NCI-H774 (cell line): ENCODE measurements around the gene ABO.
"Not testable (repeated sequence)": the region's sequence is repeated elsewhere in the genome, so short reads cannot be mapped to it uniquely, and the experiment has no call there.

ENCODE experiments used
- DNase-seq: peaks from one replicate; lab custom pipeline; 2025; lab: John Stamatoyannopoulos, UW

The ABO gene

GRCh38 chr9:133262226-133262625 lies 12.8 kb downstream of the ABO start:
- no peak for DNase-seq

- DNase-seq: no peak
Observed at GRCh38 chr9:133261753-133262120, 13.3 kb downstream of the ABO start.

DNA sequence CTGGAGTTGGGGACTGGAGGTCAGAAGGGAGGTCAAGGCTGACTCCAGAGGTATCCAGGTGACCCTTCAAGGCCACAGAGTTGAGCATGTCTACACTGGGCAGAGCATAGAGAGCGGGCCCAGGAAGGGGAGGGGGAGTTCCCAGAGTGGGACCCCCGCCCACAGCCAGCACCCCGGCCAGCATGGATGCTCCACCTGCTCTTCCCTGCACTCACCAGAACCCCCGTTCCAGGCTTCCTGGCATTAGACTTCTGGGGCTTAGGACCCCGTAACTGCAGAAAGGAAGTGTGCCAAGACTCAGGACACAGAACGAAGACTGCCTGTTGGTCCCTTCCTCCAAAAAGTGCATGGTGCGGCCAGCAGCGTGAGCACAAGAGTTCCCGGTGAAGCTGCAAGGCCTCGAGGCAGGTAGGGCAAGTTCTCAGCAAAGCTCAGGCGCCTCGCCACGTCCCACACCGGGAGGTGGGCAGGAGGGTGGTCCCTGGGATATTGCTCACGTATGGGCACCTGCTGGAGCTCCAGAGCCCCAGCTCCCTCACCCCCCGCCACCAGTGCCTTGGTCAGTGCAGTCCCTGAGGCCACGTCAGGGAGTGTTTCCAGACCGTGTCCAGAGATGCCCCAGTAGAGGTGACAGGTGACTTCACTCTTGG lies 13.8 kb downstream of the ABO start:
- no peak for DNase-seq

GRCh38 chr9:133260334-133261102 lies 14.5 kb downstream of the ABO start:
- DNase-seq: no peak

GRCh38 chr9:133258061-133259015 lies 16.7 kb downstream of the ABO start:
- no peak for DNase-seq

DNA sequence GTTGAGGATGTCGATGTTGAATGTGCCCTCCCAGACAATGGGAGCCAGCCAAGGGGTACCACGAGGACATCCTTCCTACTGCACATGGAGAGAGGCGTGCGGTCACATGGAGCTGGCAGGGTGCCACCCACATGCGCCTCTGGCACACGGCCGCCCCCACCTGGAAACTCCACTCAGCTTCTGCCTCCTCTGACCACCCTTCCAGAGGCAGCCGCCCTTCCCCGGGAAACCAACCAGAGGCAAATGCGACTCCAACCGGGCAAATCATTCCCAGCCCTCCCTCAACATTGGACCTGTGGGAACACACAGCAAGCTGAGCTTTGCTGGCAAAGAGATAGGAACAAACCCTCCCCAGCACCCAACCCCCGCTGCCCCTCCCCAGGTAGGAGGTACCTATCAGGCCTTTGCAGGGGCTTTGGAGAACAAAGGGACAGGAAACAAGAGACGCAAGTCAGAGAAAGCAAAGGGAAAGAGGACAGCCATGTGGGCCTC lies 17.5 kb downstream of the ABO start:
- DNase-seq: no peak

DNA sequence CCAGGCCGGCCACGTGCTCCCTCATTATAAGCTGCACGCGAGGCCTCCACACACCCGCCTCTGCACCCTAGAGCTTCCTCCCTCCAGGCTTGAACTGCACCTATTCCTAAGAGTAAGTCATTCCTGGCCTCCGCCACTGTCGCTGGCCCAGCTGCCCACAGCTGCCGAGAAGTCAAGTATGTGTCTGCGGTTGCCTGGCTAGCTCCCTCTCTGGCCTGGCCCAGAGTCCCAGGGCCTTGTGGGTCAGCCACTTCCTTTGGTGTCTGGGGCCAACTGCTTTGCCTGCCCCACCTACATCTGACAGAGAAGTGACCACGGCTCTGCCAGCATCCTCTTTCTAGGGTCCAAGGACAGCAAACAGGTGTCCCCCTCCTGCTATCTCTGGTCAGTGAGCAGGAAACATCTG lies 18.3 kb downstream of the ABO start:
- no peak for DNase-seq

GRCh38 chr9:133256136-133256461 lies 18.9 kb downstream of the ABO start:
- DNase-seq: no peak

DNA sequence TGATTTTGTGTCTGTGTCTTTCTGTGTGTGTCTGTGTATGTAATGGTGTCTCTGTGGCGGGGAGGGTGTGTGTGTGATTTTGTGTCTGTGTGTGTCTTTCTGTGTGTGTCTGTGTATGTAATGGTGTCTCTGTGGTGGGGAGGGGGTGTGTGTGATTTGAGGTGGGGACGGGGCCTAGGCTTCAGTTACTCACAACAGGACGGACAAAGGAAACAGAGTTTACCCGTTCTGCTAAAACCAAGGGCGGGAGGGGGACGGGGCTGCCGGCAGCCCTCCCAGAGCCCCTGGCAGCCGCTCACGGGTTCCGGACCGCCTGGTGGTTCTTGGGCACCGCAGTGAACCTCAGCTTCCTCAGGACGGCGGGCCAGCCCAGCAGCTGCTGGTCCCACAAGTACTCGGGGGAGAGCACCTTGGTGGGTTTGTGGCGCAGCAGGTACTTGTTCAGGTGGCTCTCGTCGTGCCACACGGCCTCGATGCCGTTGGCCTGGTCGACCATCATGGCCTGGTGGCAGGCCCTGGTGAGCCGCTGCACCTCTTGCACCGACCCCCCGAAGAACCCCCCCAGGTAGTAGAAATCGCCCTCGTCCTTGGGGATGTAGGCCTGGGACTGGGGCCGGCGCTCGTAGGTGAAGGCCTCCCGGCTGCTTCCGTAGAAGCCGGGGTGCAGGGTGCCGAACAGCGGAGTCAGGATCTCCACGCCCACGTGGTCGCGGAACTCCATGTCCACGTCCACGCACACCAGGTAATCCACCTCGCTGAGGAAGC lies 19.4 kb downstream of the ABO start:
- DNase-seq: no peak

DNA sequence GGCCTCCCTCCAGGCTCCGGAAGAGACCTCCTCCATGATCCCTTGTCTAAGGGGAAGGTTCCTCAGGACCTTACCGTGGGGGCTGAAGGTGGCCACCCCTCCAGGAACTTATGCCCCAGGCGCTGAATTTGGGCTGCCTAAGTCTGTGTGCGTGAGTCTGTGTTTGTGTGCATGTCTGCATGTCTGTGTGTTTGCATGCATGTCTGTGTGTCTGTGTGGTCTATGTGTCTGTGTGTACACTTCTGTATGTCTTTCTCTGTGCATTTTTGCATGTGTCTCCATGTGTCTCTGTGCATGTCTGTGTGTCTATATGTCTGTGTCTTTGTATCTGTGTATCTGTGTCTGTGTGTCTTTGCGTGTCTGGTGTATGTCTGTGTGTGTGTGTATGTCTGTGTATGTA lies 20.5 kb downstream of the ABO start:
- no peak for DNase-seq

- no peak for DNase-seq
Observed at GRCh38 chr9:133253268-133253667, 21.7 kb downstream of the ABO start.

DNA sequence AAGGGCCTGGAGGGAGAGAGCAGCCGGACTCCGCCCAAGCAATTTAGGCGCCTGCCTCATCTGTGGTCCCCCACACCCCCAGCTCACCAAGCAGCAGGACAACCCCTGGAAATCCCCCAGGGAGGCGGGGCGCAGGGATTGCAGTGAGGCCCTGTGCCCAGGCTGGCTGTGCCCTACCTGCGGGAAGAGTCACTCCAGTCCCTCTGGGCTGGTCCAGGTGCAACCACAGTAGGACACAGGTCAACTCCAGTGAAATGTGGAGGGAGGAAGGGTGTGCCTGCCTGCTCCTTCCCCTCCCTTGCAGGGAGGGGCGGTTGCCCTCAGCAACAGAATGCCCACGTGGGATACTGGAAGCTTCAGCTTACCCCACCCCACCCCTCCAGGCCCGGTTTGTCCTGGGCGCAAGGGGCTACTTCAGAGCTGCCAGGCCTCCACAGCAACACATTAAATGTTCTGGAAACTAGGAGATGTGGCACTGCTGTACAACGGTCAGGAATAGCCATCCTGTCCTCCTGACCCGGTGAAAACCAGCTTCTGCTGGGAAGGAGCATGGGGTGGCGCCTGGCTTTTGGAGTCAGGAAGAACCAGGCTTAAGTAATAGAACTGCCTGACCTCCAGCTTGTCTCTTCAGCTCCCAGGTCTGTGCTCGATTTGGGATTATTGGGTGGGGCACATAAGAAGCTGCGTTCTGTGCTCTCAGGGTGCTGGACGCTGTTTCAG lies 22.5 kb downstream of the ABO start:
- DNase-seq: no peak

DNA sequence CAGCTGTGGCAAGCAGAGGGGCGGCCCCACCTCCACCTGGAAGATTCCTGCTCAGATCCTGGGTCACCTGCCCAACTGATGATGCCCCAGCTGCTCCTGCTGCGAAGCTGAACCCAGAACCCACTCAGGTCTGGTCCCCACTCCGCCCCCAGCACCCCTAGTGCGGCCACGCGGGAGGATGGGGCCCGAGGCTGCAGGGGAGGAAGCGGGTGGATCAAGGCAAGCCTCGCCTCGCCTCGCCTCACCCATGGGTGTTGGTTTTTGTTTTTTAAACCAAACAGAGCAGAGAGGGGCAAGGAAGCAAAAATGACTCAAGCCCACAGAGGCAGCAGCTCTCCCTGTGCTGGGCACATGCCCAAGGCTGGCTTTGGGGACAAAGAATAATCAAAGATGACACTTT lies 23.2 kb downstream of the ABO start:
- no peak for DNase-seq

GRCh38 chr9:133251221-133251620 lies 23.8 kb downstream of the ABO start:
- not testable (repeated sequence) for DNase-seq

- no peak for DNase-seq
Observed at GRCh38 chr9:133250741-133251170, 24.2 kb downstream of the ABO start.

DNA sequence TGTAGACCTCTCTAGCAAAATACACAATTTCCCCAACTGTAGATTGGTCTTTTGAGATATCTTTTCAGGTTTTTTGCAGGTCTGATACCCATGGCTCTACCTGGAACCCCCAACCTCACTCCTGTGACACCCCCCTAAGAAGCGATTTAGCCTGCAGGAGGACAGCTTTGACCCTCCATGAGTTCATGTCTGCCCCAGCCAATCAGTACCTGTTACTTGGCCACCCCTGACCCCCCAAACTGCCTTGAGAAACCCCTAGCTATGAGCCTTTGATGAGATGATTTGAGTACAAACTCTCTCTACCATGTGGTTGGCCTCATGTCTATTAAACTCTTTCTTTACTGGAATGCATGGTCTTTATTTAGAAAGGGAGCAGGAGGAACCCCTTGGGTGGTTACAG lies 25.7 kb downstream of the ABO start:
- DNase-seq: no peak

DNA sequence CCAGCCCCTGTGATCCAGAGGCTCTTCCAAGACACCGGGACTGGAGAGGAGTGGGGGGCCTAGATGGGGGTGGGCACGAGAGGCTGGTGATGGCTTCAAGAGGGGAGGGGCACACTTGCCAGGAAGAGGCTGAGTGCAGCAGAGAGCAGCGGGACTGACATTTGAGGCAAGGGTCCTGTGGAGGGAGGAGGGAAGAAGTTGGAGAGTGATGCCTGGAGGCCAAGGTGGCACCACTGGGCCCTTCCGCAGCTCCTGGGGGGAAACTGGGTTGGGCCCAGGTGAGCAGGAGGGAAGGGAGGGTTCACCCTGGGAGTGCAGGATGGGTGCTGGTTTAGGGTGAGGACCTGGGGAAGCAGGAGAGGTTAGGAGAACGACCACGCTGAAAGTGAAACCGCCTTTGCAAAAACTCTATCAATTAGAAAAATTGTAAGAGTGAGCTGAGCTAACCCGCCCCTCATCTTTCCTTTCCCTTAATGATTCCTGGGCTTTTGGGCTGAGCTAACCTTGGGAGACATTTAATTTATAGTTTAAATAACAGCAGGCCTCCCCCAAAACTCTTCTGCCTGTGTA lies 26.2 kb downstream of the ABO start:
- no peak for DNase-seq

GRCh38 chr9:133247632-133248031 lies 27.4 kb downstream of the ABO start:
- DNase-seq: no peak

GRCh38 chr9:133246991-133247390 lies 28.0 kb downstream of the ABO start:
- DNase-seq: no peak

DNA sequence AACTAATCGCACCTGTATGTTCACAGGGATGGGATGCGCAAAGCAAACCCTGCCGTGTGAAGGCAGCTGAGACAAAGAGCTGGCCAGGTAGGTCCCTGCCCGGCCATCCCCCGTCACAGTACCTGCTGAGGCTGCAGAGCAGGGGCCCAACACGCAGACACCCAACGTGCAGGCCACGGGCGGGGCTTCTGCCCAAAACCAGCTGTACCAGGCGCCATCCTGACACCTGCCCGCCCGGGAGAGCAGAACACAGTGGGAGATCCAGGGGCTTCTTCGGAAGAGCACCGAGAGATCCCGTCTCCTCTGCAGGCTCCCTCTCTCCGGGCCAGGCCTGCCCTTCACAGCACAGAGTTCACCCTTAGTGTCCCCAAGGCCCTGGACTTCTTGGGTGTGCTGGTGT lies 28.4 kb downstream of the ABO start:
- DNase-seq: no peak

DNA sequence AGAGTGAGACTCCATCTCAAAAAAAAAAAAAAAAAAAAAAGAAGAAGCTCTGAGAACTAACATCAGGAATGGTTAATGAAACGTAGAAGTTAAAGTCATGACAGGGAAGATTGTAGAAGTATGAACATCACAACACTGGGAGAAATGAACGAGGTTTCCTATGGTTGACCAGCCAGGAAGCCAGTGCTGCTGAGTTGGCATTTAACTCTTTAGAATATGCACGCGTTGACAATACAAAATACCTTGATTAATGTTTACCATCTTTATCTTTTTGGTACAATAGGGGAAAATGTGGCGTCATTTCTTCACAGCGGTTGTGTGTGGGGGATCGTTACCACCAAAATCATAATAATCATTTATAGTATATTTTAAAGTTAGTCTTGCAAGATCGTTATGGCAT lies 32.0 kb downstream of the ABO start:
- no peak for DNase-seq
